Pons (tissue), 1 donor: ENCODE results near the gene BTBD10.
A peak's percentile ranks its signal among the peaks of the same experiment; 100 is the strongest.

ENCODE experiments used
- DNase-seq: peaks from one replicate; pipeline ENCODE4 v3.0.0-alpha.2; 2016; ENCODE audit warnings: low spot score

BTBD10 gene

DNA sequence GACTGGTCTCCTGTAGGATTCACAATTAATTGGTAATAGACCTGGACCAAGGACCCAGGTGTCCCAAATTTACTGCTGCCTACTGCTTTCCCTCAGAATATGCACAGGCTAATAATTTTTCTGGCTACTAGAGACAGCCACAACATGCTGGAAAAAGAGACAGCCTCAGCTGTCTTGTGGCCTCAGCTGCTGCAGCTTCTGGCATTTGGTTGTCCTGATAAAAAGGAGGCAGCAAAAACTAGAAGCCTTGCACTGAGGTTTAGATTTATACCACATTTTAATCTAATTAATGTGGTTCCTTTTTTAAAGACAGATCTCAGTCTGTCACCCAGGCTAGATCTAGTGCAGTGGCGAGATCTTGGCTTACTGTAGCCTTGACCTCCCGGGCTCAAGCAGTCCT is 89.8 kb downstream of the BTBD10 start:
- DNase-seq: no peak

DNA sequence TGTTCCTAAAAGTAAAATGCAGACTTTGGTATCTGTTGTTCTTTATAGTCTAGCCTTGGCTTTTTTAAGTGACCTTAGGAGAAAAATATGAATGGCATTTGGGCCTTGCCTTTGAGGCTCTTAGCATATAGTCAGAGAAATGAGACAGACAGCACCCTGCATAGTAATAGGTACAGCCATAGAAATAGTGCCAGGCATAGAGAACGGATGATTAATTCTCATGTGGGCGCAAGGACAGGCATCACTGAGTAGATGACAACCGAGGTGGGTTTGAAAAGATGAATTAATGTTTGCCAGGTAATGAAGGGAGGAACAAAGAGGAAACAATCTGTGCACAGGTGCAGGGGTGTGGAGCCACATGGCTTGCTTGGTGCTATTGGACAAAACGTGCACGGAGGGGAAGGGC is 95.0 kb downstream of the BTBD10 start:
- no peak for DNase-seq

DNA sequence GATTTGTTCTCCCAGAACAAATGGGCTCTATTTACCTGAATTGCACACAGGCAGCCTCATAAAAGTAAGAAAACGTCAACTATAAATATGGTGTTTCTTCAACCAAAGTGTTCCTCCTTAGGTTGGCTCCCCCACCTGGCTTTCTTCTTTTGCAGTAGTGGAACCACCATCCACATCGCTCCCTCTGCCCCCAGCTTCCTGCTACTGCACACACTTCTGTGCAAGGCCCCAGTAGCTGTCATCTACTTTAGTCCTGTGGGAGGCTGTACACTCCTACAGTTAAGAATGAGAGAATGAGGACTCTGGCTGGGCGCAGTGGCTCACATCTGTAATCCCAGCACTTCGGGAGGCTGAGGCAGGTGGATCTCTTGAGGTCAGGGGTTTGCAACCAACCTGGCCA is 95.9 kb downstream of the BTBD10 start:
- no peak for DNase-seq

DNA sequence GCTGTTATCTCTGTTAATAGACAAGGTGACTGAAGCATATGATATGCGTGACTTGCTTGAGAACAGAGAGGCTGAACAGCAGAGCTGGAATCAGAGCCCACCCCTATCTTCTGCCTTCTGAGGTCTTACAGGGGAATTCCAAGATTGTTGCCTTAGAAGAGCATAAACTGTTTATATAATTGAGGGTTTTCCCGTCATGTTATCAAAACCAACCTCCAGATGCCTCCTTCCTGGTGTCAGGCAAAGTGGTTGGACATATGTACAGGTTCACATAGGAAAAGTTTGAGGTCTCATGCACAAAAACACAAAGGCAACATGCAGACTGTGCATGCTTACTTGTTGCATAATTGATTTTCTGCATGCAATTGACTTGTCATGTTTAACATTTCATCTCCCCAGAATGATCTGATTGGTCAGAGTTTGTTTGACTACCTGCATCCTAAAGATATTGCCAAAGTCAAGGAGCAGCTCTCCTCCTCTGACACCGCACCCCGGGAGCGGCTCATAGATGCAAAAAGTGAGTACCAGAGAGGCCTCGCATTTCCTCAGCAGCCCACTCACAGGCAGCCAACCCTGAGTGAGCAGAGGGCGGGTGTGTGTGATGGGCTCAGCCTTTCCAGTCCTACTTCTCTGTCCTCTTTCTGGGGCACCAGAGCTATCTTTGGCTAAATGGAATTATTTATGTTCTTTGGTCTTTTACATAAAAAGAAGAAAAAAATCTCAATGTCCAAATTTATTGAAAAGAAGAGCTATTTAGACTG is 96.6 kb downstream of the BTBD10 start:
- DNase-seq: no peak

DNA sequence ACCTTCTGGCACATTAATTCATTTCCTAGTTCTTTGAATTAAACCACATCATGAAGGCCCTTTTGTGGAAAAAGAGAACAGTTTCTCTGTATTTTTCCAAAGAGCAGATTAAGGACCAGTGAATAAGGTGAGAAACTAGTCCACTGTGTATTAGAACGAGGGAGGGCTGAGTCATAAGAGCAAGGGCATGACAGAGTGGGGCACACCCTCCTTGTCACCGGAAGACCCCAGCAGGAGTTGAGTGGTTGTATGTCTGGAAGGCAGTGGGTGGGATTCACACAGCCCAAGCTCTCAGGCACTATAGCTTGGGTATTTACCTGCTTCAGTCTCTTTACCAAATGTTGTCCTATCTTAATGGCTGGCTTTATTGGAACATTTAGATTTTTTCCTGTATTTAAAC is 98.6 kb downstream of the BTBD10 start:
- no peak for DNase-seq

DNA sequence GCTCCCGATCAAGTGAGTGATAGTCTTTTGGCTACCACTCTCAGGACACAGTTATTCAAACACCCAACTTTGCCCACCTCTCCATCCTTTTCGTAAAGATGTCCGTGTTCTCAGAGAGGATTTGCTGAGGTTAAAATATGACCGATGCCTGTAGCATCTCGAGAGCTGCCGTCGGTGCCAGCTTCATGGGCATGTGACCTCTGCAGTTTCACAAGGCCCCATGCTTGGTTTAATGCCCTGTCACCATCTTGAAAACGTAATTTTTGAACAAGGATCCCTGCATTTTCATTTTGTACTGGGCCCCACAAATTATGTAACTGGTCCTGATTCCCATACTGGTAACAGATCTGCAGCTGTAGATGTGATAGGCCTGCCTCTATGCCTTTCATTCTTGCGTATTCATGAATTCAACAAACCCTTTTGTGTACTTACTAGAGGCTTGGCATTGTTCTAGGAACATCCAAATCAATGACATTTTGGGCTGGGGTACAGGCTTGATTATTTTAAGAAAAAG is 100.4 kb downstream of the BTBD10 start:
- peak; percentile 51 for DNase-seq

DNA sequence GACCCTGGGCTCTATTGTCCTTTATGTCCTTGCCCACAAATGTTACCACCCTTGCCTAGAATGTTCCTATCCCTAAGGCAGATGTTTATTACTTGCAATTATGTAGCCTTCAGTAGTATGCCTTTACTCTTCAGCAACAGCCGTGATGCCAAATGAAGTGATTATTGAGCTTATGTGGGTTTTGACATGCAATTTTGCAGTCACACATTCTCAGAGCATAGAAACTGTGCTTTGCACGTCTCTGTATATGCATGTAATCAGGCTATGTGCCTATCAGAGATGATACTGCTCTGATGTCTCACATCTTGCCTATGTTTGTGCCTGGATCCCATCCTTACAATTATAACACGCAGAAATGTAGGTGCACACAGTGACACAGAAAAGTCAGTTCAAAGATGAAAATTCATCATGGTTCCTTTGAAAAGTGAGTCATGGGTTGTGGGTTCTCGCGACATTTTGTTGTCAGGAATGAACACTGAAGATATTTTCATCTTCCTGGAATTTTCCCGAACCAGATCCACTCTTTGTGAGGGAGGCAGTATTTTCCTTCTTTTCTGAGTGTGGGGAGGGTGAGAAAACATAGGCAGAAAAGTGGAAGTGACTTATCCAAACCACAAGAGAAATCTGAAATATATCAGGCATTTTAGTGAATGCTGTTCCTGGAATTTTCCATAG is 104.3 kb downstream of the BTBD10 start:
- DNase-seq: no peak

DNA sequence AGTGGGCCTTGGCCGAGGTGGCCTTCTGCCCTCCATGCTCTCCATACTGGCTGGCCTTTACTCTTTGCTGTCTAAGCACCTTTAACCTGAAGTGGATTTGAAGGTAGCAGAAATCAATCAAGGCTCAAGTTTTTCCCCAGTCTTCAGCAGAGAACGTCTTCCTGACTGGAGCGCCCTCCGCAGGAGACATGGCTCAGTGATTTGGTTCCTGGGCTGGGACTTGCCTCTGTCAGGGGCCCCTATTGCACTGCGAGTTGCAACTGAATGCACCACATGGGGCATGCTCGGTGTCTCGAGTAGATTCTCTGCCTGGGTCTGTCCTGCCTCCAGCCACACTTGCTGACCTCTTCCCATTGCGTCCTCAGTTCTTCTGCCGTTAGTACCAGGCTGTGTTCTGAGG is 105.8 kb downstream of the BTBD10 start:
- no peak for DNase-seq

DNA sequence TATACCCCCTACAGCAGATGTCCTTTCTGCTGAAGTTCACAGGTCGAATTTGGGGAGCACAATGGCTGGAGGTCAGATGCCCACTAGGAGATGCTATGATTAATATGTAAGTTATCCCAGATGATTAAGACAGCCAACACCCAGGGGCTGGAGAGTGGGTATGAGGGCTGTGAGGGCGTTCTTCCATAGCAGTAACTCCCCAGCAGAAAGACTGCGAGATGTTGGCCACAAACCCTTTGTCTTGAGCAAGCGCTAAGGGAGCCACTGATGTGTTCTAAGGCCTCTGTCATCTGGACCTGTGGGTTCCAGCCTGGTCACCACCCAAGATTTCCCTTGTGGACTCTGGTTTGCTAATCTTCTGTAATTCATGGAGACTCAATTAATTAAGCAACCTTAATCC is 107.8 kb downstream of the BTBD10 start:
- DNase-seq: no peak

DNA sequence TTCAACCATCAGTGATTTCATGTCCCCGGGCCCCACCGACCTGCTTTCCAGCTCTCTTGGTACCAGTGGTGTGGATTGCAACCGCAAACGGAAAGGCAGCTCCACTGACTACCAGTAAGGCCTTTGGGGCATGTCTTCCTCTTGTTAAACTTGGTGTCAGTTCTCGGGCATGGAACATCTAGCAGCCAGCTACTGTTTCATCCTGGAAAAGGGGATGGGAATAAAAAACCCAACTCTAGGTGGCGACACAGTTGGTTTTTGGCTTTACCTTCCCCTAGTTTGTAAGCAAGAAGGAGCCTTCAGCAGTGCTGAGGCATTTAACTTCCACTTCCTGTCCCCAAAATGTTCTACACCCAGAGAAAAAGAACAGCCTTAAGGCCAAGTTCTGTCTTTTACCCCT is 108.7 kb downstream of the BTBD10 start:
- DNase-seq: no peak

DNA sequence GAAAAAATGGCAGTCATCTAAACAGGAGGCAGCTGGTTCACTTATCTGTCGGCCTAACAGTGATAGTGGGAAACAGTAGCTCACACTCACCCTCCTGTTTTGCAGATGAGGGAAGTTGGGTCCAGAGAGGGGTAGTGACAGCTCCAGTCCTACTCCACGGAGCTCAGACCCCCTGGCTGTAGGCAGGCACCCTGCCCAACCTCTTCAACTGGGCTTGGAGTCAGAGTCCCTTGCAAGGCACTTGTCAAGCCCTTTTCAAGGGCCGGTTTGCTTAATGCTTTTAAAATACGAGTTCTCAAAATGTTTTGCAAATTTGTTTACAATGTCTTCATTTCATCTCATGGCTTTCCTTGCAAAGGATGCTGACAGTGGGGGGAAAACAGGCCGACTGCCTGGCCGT is 110.3 kb downstream of the BTBD10 start:
- no peak for DNase-seq

DNA sequence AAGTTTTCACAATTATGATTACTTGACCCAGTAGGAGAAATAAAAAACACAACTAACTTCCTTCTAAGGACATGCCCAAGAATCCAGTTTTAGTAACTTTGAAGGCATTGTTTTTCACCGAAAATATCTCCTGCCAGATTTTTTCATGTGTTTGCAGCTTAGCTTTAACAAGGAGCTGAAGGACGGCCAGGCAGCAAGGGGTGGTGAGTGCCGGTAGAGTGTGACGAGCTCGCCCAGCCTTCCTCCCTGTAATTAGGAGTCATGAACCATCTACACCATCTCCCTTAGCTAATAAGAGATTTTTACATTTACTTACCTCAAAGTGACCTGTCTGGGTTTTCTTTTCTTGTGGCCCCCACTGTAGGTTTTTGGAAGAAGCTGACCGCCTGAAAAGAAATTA is 113.4 kb downstream of the BTBD10 start:
- DNase-seq: no peak

DNA sequence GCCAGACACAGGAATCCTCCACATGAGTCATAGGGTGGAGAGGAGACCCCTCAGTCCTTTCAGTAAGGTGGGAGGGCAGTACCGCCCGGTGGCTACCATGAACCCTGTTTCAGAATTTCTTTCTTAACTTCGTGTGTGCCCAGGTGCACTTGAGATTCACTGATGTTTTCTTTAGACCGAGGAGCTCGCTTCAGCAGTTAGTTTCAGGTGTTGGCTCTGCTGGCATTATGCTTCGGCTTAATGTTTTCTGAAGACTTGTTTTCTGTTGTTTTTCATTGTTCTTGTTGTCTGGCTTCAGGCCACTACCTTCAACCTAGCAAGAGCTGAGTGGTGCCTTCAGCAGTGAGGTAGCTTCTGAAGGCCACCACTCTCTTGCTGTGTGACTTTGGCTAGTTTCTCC is 114.0 kb downstream of the BTBD10 start:
- DNase-seq: no peak

DNA sequence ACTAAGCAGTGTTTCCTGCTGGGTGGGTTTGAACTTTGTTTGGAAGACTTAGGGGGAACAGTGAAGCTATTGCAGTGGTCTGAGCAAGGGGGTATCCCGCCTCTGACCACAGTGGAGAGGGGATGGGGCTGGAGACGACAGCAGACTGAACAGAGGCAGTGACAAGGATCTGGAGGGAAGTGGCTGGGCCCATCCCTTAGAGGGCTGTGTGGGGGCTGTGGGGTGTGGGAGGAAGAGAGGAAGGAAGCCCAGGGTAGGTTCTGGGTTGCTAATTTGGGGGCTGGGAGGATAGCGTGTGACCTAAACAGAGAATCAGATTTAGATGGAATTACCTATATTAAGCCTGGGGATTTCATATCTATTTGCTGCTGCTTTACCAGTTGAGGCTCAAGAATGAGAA is 114.7 kb downstream of the BTBD10 start:
- DNase-seq: no peak

DNA sequence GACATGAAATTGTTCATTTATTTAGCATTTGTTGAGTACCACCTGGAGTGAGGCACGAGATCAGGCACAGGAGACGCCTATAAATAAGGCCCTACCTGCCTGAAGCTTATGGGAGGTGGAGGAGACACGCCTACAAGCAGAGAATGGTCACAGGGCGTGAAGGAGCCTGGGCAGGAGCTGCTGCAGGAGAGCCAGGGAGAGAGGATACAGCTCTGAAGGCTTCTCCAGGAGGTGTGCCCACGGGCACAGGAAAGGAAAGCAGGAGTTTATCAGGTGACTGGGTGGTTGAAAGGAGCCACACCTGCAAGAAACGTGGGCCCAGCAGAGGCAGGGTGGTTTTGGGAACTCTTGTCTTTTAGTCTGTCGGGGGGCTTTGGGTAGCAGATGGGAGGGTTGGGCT is 115.1 kb downstream of the BTBD10 start:
- no peak for DNase-seq

DNA sequence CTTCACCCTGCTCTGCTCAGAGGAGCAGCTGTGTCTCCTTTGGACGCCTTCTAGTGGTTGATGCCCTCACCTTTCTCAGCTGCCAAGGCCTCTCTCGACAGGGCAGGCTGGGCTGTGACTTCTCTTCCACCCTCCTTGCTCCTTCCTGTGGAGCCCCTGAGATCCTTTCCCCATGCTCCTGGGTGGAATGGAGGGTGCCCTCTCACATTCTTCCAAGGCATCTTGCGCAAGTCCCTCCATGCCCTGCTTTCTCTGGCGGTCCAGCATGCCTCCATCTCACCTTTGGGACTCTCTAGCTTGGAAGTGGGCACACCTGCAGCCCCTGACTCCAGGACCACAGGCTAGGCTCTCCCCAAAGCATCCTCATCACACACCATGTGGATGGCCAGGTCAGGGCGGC is 116.6 kb downstream of the BTBD10 start:
- no peak for DNase-seq

DNA sequence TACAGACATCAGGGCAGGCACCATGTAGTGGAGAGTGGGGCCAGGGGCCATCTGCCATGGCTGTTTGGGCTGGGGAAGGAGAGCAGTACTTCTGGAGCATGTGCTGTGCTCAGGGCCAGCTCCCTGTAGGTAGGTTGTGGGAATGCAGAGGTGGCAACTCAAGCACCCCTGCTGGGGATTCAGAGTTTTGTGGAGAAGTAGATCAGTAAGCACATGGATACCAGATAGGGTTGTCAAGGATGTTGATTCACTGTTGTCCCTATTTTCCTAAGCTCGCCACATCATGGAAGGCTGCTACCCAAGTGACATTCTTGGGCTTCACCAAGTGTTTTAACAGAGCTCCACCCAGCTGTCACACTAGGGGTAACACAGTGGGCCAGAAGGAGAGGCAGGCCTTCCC is 118.2 kb downstream of the BTBD10 start:
- DNase-seq: no peak

DNA sequence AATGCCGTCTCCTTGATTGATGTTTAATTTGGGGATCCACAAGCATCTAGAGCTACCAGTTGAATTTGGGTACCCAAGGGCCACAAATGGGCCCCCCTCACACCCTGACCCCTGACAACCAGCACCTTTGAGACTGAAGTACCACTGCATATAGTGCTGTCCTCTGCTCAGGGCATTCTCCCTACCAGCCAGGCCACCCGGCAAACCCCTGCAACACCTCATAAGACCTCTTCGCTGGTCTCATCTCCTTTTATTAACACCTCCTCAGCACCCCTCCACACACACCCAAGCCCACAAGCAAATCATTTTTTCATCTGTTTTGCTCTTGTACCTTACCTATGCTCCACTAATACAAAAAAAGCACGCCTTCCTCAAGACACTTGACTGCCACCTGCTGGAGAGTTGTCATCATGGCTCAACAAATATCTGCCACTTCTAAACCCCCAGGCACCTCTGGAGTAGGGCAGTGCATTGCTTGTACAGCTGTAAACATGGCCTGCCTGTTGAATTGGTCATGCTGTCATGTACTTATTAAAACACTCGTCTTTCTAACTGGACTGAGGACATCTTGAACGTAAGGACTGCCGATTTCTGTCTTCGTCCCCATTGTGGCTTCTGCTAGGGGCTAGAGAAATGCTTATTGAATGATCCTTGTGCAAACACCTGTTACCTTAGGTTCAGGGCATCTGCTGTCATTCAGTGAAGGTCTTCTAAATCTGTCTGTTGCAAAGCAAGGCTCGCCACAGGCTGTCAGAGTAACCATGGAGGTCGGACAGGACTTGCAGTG is 118.9 kb downstream of the BTBD10 start:
- DNase-seq: peak; percentile 69

DNA sequence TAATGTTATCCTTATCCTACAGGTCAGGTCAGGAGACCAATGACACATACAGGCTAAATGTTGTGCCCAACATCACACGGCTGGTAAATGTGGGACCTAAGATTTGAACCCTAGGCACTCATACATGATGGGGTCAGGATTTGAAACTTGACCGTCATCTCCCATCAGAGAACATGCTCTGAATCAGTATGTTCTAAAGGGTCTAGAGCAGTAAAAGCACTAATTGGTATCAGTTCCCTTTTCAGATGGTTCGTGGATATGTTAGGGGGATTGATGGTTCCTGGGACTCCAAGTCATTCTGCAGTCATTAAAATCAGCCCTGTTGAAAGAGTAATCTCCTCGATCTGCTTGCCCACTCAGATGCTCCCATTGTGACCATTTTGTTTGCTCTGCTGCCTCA is 120.0 kb downstream of the BTBD10 start:
- no peak for DNase-seq

DNA sequence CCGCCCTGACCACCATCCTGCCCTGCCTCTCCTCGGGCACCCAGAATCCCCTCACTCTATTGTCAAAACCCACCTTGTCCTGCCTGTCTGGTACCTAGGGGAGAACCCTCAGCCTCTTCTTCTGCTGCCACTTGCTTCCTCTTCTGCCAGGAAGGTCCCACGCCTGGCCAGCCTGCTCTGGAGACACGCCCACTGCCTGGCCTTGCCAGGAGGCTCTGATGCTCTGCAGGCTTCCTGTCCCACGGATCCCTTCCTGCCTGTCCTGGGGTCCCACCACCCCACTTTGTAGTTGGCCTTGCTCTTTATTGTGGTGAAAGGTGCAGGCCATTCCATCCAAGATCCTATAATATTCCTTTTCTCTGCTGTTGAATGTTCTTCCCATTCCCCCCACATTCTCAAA is 122.0 kb downstream of the BTBD10 start:
- DNase-seq: no peak

DNA sequence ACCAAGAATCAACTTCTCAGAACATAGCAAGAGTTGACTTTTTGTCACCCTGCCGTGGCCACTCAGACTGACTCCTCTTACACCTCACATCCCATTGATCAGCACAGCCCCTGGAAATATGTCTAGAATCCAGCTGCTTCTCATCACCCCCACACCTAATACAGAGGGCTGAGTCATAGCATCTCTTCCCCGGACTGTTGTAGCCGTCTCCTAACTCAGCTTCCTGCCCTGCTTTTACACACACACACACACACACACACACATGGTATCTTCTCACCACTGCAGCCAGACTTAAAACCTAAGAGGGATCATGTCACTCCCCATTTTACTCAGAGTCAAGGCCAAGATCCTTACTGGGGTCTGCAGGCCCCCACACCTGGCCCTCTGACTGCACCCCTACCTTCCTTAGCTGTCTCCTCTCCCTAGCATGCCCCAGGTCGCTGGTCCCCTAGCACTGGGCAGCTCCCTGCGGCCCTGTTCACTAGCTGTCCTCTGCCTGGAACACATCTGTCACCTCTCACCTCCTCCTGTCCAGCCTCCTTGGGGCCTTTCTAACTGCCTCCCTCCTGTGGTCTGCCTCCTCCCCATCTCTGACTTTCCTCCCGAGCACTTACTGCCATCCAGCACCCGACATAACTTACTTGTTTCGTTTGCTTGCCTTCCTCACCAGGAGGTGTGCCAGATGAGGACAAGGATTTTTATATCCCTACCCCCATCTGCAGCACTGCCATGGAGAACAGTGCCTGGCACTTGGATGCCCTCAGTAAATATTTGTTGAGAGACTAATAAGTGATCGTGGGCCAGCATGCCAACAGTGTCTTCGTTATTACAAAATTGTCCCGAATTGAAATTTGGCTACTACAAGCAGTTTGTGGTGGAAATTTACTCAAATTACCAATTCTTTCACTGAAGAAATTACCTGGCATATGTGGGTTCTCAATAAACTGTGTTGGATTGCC is 123.5 kb downstream of the BTBD10 start:
- no peak for DNase-seq
